NCI-H526 (cell line): Measurements from ENCODE around the gene S100B.
A peak's percentile ranks its signal among the peaks of the same experiment; 100 is the strongest.
"Not testable (repeated sequence)": the region's sequence is repeated elsewhere in the genome, so short reads cannot be mapped to it uniquely, and the experiment has no call there.

ENCODE experiments used
- DNase-seq, 2 experiments: peaks; one replicate each; lab custom pipeline; 2025; lab: John Stamatoyannopoulos, UW

S100B gene

DNA sequence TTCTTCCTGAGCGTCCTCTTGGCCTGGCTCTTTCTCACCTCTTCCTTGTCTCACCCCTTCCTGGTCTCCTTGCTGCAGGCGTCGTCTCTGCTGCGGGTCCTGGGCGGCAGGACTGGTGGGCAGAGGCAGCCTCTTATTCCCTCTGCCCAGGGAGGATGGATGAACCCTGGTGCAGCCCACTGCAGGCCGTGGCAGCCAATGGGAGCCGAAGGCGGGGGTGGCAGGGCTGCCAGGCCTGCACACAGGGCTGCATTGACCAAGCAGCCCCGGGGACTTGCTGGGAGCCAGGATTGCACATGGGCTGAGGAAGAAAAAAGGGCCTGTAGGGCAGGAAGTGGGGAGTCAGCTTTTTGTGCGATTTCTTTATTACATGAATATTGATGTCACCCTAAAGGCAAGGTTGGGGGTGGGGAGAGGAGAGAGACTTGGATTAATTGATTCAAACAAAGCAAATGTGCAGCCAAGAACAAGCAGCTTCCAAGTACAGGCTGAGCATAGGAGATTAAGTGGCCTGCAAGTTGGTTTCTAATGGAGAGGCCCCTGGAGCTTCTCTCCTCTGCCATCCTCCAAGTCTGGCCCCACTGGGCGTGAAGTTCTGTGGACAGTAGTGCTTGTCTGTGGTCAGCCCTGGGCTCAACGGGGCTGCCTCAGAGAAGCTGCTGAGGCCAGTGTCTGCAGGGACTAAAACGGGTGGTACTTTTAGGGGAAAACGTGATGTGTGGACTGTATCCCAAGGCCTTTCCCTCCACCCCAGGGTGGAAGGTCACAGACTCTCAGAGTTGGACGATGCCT lies at the start of gene S100B:
TSS of gene S100B (minus strand) at position 108 of the 792 bp plus-strand sequence. CDS start 2,667 bp downstream, outside the sequence.
- peak in 1 of 2 experiments; percentile 15 for DNase-seq

- no peak for DNase-seq
Observed at GRCh38 chr21:46651121-46651520, 46.2 kb upstream of the S100B start.

- DNase-seq, result no peak
Observed at GRCh38 chr21:46650476-46651098, 45.7 kb upstream of the S100B start.

DNA sequence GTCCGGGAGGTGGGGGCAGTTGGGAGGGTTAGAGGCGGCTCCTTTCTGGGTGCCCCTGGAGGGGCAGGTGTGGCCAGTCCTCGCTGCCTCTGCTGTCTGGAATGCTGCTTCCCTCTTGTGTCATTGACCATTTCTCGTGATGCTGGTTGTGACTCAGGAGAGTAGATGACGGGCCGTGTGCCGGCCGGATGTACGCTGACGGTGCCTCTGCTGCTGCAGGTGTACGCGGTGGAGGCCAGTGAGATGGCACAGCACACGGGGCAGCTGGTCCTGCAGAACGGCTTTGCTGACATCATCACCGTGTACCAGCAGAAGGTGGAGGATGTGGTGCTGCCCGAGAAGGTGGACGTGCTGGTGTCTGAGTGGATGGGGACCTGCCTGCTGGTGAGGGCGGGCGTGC lies 44.5 kb upstream of the S100B start:
- DNase-seq, result no peak

GRCh38 chr21:46648539-46648938 lies 43.7 kb upstream of the S100B start:
- no peak for DNase-seq

DNA sequence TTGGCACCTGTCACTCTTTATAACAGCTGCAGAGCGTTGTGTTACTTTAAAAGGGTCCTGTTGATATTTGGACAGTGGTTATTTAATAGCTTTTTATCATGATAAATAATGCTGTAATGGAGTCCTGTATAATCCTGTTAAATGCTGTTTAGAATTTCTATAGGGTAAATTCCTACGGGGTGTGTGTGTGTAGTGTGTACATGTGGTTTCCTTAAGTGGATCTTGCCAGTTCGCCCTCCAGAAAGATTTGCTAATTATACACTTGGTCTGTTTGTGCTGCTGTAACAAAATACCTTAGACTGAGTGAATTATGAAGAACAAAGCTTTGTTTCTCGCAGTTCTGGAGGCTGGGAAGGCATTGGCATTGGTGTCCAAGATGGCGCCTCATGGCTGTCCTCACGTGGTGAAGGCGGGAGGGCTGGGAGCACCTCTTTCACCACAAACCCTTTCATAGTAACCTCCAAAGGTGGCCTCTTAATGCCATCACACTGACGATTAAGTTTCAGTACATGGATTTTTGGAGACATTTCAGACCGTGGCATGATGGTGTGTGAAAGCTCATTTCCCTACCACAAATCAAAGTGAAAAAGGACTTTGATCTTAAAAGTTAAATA lies 41.8 kb upstream of the S100B start:
- no peak for DNase-seq

GRCh38 chr21:46645840-46646239 lies 41.0 kb upstream of the S100B start:
- no peak for DNase-seq

- no peak for DNase-seq
Observed at GRCh38 chr21:46643379-46644177, 38.7 kb upstream of the S100B start.

DNA sequence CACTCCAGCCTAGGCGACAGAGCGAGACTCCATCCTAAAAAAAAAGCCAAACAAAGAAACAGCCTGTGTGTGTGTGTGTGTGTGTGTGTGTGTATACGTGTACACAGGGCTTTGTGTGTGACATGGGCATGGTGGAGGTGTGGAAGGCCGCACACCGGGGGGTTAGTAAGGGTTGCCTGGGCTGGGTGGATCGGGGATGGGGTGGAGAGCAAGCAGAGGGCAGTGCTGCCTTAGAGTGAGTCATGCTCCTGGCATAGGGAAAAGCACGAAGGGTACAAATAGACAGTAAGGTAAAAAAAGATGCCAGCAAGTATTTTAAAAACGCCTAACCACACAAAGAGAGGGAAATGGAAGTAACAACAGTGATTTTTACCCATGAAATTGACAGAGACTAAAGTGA lies 36.8 kb upstream of the S100B start:
- no peak for DNase-seq

- DNase-seq, result peak in 1 of 2 experiments; percentile 42
Observed at GRCh38 chr21:46639489-46640386, 34.9 kb upstream of the S100B start.

DNA sequence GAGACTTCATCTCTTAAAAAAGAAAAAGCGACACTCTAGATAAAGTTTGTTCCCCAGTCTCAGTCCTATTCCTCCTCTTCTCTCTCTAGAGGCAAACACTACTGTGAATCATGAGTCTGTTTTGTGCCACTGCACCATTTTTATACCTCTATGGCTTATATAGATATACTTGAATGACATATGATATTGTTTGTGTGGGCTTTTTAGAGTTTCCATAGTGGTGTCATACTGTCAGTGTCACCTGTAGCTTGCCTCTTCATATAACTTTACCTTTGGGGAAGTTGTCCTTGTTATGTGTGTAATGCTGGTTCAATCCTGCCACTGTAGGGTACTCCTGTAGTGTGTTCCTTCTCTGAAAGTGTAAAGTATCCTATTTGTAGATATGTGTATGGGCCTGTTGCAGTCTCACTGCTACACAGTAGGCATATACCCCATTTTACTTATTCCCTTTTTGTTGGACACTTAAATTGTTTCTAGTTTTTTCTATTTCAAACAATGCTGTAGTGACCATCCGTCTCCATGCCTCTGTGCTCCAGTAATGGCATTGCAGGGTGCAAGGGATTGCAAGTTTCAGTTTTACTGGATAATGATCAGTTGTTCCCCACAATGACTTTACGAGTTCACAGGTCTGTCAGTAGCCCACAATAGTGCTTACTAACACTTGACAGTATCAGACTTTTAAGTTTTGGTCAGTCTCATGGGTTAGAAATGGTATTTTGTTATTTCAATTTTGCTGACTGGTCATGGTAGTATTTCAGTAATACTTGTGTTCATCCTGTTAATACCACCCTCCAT lies 33.3 kb upstream of the S100B start:
- DNase-seq, result no peak

GRCh38 chr21:46636550-46637285 lies 31.8 kb upstream of the S100B start:
- no peak for DNase-seq

DNA sequence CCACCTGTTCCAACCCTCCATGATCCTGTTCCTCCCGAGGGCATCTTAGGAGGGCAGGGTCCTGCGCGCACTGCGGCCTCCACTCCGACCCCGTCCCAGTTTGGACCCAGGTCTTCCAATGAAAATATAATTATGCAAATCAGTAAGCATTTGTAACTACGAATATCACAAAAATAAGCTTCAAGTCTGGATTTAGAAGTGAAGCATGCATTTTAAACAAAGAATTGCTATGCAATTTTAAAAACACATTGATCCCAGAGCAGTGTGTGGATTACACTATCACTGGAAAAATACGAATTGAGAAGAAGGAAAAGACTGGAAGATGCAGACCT lies 31.3 kb upstream of the S100B start:
- no peak for DNase-seq

- DNase-seq, result peak; percentile 90 to 98
Observed at GRCh38 chr21:46635324-46636180, 30.7 kb upstream of the S100B start, which contains the start of gene PRMT2. Gene PRMT2, plus strand, starts transcription at chr21:46635674. Its CDS starts 1,278 bp downstream, at chr21:46636952.

DNA sequence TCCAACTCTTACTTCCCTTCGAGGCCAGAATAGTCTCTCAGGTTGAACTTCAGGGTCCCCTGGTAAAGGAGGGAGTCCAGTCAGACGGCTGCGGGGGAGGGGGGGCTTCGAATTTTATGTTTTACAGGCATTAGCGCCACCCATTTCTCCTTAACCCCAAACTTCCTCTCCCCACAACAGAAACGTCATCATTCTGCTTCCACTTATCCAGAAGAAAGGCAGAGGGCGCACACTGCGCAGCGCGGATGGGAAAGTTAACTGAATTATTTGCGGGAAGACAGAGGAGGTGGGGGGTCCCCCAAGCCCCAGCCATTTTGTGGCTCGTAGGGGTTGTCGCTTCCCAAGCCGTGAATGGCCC lies 30.1 kb upstream of the S100B start:
- DNase-seq, result peak; percentile 83 to 85

DNA sequence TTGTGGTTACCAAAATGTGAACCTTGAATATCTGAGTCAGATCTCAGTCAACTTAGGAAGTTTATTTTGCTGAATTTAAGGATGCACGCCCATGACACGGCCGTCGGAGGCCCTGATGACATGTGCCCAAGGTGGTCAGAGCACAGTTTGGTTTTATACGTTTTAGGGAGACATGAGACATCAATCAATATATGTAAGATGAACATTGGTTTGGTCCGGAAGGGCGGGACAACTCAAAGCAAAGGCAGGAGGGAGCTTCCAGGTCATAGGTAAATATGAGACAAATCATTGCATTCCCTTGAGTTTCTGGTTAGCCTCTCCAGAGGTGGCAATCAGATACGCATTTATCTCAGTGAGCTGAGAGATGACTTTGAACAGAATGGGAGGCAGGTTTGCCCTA lies 29.5 kb upstream of the S100B start:
- DNase-seq, result no peak

- no peak for DNase-seq
Observed at GRCh38 chr21:46633566-46633965, 28.7 kb upstream of the S100B start.

GRCh38 chr21:46630915-46631314 lies 26.0 kb upstream of the S100B start:
- DNase-seq, result not testable (repeated sequence)

DNA sequence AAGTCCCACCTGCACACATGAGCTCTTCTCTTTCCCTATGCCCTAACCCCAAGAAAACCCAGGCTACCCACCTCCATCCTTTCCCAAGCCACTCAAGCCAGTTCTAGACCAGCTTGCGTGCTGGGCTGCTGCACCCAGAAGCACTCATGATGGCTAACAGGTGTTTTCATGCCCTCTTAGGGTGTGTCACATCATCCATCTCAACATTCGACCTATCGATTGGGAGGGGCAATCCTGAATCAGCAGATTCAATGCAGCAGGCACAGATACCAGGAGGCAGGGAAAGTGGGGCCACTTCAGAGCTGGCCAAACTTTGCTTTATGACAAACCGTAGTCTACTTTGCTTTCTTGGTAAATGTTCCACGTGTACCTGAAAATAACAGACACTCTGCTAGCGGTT lies 24.0 kb upstream of the S100B start:
- no peak for DNase-seq
